GM10266 (cell line): ENCODE results near the gene LONP2.
"Not testable (repeated sequence)": the region's sequence is repeated elsewhere in the genome, so short reads cannot be mapped to it uniquely, and the experiment has no call there.

Source experiments
- DNase-seq: peaks from one replicate; pipeline ENCODE4 v3.0.0; 2012; ENCODE audit errors: extremely low spot score
- TF ChIP-seq, protein P1 (sequence below): IDR thresholded peaks from 2 replicates; pipeline ENCODE4 v1.5.1; 2012; ENCODE audit warnings: mild to moderate bottlenecking, low read depth; ENCODE audit not compliant: control insufficient read depth, insufficient read depth; ENCODE audit errors: missing control alignments

The LONP2 gene

DNA sequence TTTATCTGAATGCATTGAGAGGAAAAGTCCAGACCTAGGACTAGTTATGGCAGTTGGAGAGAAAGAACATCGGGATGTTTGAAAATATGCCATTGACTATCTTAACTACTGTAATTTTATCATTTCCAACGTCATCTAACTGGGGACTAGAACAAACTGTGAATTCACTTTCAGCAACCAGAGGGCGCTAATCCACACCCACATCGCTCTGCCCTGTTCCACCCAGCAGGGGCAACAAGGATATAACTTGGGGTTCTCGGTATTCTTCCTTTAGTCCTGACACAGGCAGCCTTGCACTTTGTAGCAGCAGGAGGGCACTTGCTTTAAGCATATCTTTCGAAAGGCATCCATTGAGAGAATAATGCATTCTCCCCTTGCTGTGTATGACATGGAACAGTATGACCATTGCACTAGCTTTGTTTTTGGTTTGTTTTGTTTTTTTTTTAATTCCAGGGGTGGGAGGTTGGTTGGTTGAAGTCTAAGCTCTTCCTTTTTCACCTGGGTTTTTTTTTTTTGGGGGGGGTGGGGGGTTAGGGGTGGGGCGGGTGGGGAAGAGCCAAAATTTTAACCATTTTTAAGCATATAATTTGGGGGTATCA lies 109.6 kb downstream of the LONP2 start:
- TF ChIP-seq, protein P1, sequence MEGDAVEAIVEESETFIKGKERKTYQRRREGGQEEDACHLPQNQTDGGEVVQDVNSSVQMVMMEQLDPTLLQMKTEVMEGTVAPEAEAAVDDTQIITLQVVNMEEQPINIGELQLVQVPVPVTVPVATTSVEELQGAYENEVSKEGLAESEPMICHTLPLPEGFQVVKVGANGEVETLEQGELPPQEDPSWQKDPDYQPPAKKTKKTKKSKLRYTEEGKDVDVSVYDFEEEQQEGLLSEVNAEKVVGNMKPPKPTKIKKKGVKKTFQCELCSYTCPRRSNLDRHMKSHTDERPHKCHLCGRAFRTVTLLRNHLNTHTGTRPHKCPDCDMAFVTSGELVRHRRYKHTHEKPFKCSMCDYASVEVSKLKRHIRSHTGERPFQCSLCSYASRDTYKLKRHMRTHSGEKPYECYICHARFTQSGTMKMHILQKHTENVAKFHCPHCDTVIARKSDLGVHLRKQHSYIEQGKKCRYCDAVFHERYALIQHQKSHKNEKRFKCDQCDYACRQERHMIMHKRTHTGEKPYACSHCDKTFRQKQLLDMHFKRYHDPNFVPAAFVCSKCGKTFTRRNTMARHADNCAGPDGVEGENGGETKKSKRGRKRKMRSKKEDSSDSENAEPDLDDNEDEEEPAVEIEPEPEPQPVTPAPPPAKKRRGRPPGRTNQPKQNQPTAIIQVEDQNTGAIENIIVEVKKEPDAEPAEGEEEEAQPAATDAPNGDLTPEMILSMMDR: peak; percentile 79
- DNase-seq: peak; percentile 72

GRCh38 chr16:48354385-48354784 lies 110.3 kb downstream of the LONP2 start:
- DNase-seq: not testable (repeated sequence)

DNA sequence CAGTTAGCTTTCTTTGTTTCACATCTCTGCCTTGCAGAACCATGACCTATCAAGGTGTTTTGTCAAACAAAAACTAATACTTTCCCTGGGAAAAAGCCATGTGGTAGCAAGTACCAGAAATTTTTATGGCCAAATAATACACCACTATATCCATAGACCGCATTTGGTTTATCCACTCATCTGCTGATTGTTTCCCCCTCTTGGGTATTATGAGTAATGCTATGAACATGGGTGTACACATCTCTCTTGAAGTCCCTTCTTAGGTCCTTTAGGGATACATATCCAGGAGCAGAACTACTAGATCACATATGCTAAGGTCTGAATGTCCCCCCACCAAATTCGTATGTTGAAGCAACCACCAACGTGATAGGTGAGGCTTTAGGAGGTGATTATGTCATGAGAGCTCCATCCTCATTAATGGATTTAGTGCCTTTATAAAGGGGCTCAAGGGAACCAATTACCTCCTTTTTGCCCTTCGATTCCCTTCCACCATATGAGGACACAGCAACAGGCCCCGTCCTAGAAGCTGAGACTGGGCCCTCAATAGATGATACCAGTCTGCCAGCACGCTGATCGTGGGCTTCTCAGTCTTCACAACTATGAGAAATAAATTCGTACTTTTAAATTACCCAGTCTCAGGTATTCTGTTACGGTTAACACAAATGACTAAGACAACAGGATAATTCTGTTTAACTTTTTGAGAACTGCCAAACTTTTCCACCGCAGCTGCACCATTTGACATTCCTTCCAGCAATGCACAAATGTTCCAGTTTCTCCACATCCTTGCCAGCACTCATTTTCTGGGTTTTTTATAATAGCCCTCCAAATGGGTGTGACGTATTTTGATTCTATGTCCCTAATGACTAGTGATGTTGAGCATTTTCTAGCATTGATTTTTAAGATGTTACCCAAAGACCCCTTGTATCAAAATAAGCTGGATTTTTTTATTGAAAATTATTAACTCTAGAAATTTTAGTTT lies 111.1 kb downstream of the LONP2 start:
- no peak for DNase-seq
- TF ChIP-seq, protein P1: no peak

DNA sequence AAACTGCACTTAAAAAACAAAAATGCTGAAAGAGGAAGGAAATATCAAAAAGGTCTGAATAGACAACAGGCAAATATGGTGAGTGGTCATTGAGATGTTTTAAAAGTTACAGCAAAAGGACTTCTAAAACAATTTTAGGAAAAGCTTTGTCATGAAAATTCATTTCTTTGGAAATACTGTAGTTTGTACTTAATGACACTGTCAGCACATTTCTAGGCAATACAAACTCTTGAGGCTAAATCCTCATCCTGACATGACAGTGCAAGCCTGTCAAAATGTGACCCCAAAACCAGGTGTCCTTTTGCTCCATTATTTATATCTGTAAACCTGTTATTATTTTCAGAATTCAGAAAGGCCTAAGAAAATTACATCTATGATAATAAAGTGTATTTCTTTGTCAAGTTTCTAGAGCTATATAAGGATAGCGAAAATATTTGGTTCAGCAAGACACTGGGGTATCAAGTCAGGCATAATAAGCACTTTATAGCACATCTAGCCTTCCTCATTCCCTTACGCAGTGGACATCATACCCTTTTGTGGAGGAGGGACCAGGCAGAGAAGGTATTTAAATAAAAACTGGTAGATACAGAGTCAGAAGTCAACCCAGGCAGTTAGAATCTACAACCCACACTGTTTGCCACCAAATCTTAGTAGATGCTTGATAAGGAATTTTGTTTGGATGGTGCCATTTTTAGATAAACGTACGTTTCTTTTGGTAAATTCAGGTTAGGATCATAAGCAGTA lies 112.7 kb downstream of the LONP2 start:
- TF ChIP-seq, protein P1: no peak
- no peak for DNase-seq

DNA sequence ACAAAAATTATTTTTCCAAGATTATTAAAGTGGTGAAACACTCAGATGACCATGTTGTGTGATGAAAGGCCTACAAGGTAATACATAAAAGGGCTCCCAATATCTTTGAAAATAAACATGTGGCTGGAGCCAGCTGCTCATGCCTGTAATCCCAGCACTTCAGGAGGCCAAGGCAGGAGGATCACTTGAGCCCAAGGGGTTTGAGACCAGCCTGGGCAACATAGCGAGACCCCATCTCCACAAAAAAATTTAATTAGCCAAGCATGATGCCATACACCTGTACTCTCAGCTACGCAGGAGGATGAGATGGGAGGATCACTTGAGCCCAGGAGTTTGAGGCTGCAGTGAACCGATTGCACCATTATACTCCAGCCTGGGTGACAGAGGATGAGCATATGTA lies 114.3 kb downstream of the LONP2 start:
- no peak for DNase-seq
- TF ChIP-seq, protein P1: no peak

DNA sequence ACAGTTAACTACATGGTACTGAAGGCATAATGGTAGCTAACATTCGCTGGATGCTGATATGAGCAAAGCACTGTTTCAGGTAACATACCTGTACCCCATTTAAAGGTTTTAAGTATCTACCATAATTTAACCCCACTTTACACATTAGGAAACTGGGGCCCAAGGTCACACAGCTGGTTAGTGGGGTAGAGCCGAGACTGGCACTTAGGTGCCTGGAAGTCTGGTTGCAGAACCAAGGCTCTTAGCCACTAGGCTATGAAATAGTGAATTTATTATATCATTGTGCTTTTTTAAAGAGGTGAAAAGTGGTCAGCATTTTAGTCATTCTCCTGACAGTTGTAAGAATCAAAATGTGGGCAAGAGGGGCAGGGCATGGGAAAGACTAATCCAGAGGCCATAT lies 115.9 kb downstream of the LONP2 start:
- no peak for DNase-seq
- TF ChIP-seq, protein P1: no peak

DNA sequence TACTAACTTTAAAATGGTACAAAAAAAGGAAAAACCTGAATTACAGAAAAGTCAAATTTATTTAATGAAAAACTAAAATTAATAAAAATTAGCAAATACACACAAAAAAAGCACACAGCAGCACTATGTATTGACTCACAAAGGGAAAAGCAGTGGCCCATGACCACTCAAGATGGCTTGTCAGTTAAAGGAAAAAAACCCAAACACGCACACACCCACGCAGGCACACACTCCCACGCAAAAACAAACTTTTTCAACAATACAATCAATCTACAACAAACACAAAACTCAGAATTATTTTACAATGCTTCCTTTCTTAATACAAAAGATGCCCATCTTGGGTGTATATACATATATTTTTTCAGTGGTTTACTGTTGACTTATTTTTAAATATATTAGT lies 116.9 kb downstream of the LONP2 start:
- TF ChIP-seq, protein P1: no peak
- DNase-seq: no peak
